HG03066 (cell line): ENCODE results near the gene TRIM16.
"Not testable (repeated sequence)": the region's sequence is repeated elsewhere in the genome, so short reads cannot be mapped to it uniquely, and the experiment has no call there.

ENCODE experiments used
- ATAC-seq: cut with Tn5 transposase; IDR thresholded peaks from one replicate; pipeline ENCODE4 v1.9.1; 2021; ENCODE audit warnings: low read depth; ENCODE audit not compliant: unreplicated experiment

TRIM16 gene

GRCh38 chr17:15683824-15684478 lies at the start of gene TRIM16:
Gene TRIM16 (minus strand): TSS chr17:15684311. CDS start chr17:15651609, 32,702 bp downstream.
- ATAC-seq: peak; percentile 85

- not testable (repeated sequence) for ATAC-seq
These were observed 49.2 kb upstream of the TRIM16 start for GRCh38 chr17:15733174-15733789.

GRCh38 chr17:15731900-15732299 lies 47.8 kb upstream of the TRIM16 start, which contains the start of gene TBC1D26:
Gene TBC1D26 (plus strand): TSS chr17:15732283. CDS start chr17:15735349, 3,066 bp downstream.
- not testable (repeated sequence) for ATAC-seq

DNA sequence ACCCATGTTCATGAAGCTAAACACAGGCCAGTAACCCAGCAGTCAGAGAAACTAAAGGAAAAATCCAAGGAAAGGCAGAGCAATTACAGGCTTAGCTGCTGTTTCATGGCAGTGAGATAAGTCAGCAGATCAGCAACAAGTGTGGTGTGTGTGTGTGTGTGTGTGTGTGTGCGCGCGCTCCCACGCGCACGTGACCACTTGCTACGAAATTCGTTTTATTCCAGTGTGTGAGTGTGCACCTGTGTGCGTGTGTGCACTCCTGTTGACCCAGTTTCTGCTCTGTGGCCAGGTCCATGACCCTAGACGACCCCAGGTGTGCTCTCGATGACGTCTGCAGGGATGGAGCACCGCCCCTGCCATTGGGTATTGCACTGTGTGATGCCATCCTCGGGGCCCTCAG lies 46.4 kb upstream of the TRIM16 start:
- ATAC-seq: not testable (repeated sequence)

DNA sequence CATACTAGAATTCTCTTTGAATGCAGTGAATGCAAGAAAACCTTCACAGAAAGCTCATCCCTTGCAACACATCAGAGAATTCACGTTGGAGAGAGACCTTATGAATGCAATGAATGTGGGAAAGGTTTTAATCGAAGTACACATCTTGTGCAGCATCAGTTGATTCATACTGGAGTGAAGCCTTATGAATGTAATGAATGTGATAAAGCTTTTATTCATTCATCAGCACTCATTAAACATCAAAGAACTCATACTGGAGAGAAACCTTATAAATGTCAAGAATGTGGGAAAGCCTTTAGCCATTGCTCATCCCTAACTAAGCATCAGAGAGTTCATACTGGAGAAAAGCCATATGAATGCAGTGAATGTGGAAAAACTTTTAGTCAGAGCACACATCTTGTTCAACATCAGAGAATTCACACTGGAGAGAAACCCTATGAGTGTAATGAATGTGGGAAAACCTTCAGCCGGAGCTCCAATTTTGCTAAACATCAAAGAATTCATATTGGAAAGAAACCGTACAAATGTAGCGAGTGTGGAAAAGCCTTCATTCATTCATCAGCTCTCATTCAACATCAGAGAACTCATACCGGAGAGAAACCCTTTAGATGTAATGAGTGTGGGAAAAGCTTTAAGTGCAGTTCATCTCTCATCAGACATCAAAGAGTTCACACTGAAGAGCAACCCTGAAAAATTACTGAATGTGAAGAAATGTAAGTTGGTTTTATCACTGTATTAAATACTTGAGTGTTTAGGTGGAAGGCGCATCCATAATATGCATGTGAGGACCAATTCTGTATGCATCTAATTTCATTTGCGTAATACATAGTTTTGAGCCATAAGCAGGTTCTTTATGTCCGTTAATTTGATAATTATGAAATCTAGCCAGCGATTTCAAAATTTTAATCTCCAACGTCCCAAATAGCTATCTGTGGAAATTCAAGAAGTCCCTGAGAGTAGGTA lies 32.8 kb upstream of the TRIM16 start:
- not testable (repeated sequence) for ATAC-seq

GRCh38 chr17:15708879-15709278 lies 24.8 kb upstream of the TRIM16 start:
- not testable (repeated sequence) for ATAC-seq

DNA sequence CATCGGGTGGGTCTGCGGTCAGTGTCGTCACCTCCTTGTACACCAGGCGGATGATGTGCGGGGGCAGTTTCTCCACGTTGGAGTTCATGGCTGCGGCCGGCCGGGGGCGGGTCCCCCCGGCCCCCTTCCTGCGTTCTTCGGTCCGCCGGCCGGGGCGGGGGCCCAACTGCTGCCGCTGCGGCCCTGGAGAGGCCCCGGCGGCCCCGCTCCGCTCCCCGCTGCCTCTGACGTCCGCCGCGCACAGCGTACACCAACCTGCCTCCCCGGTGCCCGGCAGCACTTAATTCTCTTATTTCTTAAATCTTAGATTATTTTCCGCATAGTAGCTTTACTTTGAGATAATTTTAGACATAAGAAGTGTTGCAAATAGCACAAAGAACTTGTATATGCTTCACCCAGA lies 20.7 kb upstream of the TRIM16 start:
- not testable (repeated sequence) for ATAC-seq

GRCh38 chr17:15704239-15704638 lies 20.1 kb upstream of the TRIM16 start:
- not testable (repeated sequence) for ATAC-seq

DNA sequence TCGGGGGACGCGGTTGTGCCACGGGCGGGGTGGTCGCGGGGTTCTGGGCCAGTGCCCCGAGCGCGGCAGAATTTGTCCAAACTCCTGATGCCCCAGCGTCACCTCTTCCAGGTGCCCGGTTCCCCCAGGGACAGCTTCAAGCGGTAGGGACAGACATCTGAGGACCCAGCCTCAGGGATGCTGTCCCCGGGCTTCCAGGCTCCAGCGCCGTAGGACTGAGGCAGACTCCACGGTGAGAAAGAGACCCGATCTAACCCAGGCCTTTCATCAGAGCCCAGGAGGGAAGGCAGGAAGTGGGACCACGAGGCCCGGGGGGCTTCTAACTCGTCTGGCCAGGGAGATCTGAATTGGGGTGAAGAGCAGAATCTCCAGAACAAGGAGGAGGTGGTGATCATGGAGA lies 15.8 kb upstream of the TRIM16 start:
- not testable (repeated sequence) for ATAC-seq

DNA sequence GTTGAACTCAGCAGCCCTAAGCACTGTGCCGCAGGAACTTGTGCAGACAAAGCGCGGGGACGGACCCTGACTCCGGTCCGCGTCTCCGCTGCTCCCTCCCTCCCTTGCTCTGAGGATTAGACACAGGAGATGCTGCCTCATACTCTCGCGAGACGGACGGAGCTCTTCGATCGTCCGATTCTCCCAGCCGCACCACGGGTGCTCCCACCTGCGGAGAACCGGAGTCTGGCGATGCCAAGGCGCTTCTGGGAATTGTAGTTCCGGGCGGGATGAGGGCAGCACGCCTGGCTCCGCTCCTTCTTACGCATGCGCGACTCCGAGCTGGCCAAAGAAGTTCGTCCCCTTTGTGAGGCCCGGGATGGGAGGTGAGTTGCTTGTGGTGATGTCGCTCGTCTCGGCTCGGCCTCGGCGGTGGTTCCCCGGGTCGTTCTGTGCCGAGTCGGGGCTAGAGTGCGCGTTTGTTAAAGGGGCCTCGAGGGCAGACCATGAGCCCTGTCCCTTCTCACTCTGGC lies 15.4 kb upstream of the TRIM16 start, which contains the start of gene ZNF286A:
Gene ZNF286A (plus strand): TSS at position 340 of the 512 bp plus-strand sequence. CDS start 578 bp downstream, outside the sequence.
- ATAC-seq: peak; percentile 97

DNA sequence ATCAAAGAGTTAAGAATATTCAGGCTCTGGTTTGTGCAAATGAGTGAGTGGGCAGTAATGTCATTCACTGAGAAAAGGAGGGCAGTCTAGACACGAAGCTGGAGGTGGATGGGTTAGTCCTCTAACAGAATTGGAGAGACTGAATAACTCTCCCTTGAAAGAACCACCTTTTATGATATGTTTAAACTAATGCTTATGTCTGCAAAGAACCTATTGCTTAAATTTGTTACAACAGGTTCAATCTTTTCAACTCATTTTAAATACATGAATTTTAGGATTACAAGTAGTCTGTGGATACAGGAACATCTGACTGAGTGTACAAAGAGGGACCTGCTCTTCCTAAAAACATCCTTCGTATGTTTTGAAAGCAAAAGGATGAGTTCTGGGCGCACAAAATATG lies 14.9 kb upstream of the TRIM16 start:
- peak; percentile 8 for ATAC-seq

- ATAC-seq: not testable (repeated sequence)
These were observed 3.4 kb upstream of the TRIM16 start for GRCh38 chr17:15687494-15687893.

DNA sequence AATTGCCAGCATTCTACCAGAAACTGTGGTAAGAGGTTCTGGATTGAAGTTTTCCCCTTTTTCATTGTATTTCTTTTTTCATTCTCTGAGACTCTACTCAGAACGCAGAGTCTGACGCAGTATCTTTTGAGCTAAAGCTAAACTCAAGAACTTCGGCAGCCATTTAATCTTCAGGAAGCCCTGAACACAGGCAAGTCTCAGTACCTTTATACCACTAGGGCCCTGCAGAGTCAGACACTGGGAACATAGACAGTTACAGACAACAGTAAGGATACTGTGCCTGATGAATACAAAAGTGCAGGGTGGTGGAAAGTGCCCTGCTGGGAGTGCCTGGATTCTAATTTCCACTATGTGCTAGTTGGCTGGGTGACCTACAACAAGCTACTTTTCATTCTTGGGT lies 976 bp downstream of the TRIM16 start:
- not testable (repeated sequence) for ATAC-seq

DNA sequence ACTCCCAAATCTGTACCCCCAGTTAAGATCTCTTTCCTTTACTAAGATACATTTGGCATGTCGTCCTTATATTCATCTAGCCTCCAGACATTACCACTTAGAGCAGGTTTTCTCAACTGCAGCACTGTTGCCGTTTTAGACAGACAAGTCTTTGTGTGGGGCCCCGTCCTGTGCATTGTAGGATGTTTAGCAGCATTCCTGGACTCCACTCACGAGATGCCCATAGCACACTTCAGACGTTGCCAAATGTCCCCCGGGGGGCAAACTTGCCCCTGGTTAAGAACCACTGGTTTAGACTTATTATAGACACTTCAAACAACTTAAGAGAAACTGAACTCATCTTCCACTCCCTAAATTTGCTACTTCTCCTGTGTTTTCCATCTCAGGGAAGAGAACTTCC lies 8.1 kb downstream of the TRIM16 start:
- ATAC-seq: not testable (repeated sequence)

DNA sequence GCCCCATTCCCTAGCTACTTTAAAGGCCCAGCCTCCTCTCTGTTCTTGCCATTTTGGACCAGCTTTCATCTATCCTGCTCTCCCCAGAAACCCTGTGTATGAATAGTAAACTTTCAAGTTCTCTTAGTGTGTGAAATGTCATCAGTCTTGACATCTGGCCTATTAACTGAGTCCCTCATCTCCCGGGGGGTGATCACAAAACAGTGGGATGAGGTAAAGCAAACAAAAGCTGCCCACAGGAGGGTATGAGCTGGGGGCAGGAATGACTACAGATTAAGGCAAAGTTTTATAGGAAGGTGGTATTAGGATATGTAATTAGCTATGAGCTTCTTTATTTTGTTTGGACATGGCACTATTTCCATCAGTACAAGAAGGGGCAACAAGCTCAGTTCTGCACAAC lies 9.5 kb downstream of the TRIM16 start:
- ATAC-seq: not testable (repeated sequence)

- ATAC-seq: not testable (repeated sequence)
These were observed 14.6 kb downstream of the TRIM16 start for GRCh38 chr17:15669526-15669925.

DNA sequence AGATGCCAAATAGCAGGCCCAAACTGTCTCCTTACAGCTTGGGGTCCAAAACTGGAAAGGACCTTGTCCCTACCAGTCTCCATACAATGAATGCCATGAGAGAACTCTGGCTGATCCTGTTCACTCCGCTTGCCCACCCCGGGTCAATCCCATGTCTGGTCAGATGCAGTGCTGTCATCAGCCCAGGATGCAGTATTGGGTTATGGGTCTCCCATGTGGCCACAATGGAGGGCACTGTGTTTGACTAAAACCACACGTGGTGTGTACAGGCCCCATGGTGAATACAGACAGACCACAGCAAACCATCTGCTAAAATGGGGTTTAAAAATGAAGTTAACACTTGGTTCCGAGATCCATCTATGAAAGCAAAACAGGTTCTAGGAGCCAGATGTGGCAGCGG lies 20.4 kb downstream of the TRIM16 start:
- ATAC-seq: no peak

- ATAC-seq: no peak
These were observed 20.9 kb downstream of the TRIM16 start for GRCh38 chr17:15663176-15663575.

- no peak for ATAC-seq
These were observed 21.4 kb downstream of the TRIM16 start for GRCh38 chr17:15662681-15663080.

DNA sequence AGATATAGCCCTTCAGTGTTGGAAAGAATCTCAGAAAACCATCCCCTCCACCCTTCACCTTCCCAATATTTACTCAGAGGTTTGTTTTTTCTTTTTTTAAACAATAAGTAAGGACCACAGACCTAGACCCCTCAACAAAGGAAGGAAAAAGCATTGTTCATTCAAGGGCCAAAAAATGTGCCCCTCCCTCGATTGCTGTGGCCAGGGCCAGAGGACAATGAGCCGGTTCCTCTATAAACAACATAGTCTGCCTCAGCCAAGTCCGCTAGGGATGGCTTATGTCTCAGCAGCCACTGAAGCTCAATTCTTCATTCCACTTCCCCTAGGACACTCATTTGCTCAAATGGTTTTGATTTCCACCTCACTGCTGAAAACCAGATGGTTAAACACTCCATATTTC lies 24.0 kb downstream of the TRIM16 start:
- no peak for ATAC-seq

DNA sequence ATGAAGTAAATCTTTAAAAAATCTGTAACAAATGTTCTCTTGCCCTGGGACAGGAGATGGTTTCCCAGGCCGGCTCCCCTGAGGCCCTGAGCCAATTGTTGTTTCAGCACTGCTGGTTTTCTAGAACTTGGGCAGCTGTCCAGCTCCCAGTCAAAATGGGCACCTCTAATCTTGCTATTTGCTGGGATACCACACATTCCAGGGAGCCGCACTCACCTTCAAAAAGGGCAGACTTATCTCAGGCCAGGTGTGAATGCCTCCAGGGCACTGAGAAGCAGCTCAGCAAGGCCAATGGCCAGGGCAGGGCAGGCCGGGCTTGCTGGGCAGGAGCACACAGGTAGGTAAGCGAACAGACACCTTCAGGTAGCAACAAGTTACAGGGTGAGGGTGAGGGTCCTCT lies 24.4 kb downstream of the TRIM16 start:
- ATAC-seq: no peak
